ENCODE results near the gene COL6A1.

Gene COL6A1

GRCh38 chr21:45983649-45983965 lies 2.0 kb downstream of the COL6A1 start:
- no peak for TF ChIP-seq CTCF (IDR thresholded peaks at IDR 0.05; ENCODE audit: control insufficient read depth, extremely low read depth, insufficient read depth)
- H3K4me3 ChIP-seq (ENCODE audit: low read depth, low read length), result 0 out of 2 replicates have a peak overlapping the region, but pooled peaks have one; percentile 50
- DNase-seq (ENCODE audit: low read depth), result no peak

- peak; percentile 22; the same call in 1 of the 2 replicates for TF ChIP-seq CTCF (IDR thresholded peaks at IDR 0.05; ENCODE audit: control insufficient read depth, extremely low read depth, insufficient read depth)
- H3K4me3 ChIP-seq (ENCODE audit: low read depth, low read length), result peak overlapping the region; percentile 50
- peak; percentile 74 for DNase-seq (ENCODE audit: low read depth)
Observed at GRCh38 chr21:45983981-45984551, 2.5 kb downstream of the COL6A1 start.

GRCh38 chr21:45984584-45985095 lies 3.1 kb downstream of the COL6A1 start:
- peak overlapping the region; percentile 50 for H3K4me3 ChIP-seq (ENCODE audit: low read depth, low read length)
- TF ChIP-seq CTCF (IDR thresholded peaks at IDR 0.05; ENCODE audit: control insufficient read depth, extremely low read depth, insufficient read depth), result no peak
- DNase-seq (ENCODE audit: low read depth), result no peak

GRCh38 chr21:45985471-45986315 lies 4.1 kb downstream of the COL6A1 start:
- TF ChIP-seq CTCF (IDR thresholded peaks at IDR 0.05; ENCODE audit: control insufficient read depth, extremely low read depth, insufficient read depth), result no peak
- H3K4me3 ChIP-seq (ENCODE audit: low read depth, low read length), result no peak overlapping the region
- no peak for DNase-seq (ENCODE audit: low read depth)

- no peak for DNase-seq (ENCODE audit: low read depth)
- no peak overlapping the region for H3K4me3 ChIP-seq (ENCODE audit: low read depth, low read length)
- no peak for TF ChIP-seq CTCF (IDR thresholded peaks at IDR 0.05; ENCODE audit: control insufficient read depth, extremely low read depth, insufficient read depth)
Observed at GRCh38 chr21:45986316-45987051, 4.9 kb downstream of the COL6A1 start.

- TF ChIP-seq CTCF (IDR thresholded peaks at IDR 0.05; ENCODE audit: control insufficient read depth, extremely low read depth, insufficient read depth), result no peak
- H3K4me3 ChIP-seq (ENCODE audit: low read depth, low read length), result no peak overlapping the region
- no peak for DNase-seq (ENCODE audit: low read depth)
Observed at GRCh38 chr21:45987121-45987711, 5.6 kb downstream of the COL6A1 start.
